GM19099 (cell line): ENCODE measurements around the gene PRKCD.

Source experiments
- POLR2A ChIP-seq: IDR thresholded peaks from 3 replicates; pipeline ENCODE4 v1.6.1; 2011; ENCODE audit warnings: low read depth; ENCODE audit not compliant: insufficient read length; ENCODE audit errors: extremely low read depth

Gene PRKCD

DNA sequence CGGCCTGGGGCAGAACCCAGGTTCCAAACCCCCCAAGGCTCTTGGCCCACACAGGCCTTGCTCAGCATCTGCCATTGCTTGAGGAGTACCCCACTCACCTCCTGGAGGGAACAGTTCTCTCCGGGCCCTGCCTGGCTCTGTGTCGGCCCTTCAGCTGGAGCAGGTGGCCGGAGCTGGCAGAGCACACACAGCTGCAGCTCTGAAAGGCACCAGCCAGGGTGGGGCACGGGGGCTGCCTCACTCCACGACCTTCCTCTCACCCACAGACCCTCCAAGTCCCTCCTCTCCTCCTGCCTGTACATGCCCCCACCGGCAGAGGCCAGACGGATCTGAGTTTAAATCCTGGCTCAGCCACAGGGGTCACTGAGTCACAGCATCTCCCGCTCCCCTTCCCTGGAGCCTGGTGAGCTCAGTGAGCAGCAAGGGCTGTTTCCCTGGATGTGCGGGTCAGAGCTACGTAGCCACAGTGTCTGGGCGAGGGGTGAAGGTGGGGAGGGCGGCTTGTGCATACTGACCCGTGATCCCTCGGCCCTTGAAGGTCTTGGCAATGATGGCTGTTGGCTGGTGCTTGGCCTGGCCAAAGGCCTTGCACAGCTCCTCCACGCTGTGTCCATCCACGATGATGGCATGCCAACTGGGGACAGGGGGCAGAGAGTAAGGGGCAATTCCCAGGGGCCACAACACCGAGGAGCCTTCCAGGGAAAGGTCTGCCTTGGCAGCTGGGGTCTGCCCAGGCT, 71.8 kb downstream of the PRKCD start:
- TF ChIP-seq POLR2A, result no peak

DNA sequence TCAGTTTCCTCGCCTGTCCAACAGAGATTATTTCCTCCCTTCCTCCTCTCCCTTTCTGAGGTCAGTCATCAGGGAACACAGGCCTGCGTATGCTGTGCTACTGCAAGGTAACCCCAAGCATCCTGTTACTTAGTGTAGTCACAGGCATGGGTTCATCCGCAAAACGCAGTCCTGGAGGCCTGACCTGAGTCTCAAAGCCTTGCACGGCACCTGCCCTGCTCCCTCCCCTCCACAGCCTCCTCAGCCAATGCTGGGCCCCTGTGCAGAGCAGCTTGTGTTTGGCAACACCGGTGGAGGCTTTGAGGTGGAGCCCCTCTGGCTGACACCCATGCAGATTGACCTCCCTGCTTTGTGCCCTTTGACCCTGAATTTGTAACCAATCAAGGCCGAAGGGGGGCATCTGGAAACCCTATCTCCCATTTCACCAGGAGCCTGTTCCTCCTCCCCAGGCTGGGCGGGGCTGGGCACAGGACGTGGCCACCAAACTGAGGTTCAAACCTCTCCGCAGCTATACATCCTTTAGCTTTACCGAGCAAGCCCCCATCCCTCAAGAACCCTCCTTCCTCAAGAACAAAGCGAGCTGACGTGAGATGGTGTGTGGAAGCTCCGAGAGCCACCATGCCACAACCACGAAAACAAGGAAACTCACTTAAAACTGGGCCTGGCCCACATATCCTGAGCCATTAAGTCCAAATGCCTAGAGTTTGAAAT, 73.3 kb downstream of the PRKCD start:
- peak; percentile 3 for TF ChIP-seq POLR2A

DNA sequence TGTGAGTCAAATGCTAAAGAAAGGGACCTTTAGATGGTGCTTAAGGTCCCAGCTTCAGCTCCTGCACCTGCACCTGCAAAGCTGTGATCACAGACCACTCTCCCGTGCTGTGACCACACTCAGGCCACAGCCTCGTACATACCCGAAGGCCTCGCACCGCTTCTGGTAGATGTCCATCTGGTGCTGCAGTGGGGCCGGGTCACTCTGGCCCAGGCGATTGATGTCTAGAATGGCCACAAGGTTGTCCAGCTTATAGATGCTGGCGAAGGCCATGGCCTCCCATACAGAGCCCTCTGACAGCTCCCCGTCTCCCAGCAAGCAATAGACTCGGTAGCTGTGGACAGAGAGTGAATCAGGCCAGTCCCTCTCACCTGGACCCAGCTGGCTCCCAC, 73.8 kb downstream of the PRKCD start:
- no peak for TF ChIP-seq POLR2A

DNA sequence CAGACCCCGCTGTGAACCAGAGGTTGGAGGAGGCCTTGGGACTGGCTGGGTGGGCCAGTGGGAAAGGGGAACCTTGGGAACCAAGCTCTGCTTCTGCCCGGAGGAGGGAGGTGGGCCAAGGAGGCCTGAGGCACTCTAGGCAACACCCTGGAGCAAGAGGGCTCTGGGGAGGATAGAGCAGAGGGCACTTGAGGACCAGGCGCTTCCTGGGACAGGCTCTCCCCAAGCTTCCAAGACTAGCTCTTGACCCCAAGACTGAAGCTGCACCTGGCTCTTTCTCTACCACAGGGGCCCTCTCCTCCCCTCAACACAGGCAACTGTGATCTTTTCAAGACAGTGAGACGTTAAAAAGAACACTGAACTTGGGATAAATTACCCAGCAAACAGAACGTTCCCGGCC, 74.5 kb downstream of the PRKCD start:
- no peak for TF ChIP-seq POLR2A

DNA sequence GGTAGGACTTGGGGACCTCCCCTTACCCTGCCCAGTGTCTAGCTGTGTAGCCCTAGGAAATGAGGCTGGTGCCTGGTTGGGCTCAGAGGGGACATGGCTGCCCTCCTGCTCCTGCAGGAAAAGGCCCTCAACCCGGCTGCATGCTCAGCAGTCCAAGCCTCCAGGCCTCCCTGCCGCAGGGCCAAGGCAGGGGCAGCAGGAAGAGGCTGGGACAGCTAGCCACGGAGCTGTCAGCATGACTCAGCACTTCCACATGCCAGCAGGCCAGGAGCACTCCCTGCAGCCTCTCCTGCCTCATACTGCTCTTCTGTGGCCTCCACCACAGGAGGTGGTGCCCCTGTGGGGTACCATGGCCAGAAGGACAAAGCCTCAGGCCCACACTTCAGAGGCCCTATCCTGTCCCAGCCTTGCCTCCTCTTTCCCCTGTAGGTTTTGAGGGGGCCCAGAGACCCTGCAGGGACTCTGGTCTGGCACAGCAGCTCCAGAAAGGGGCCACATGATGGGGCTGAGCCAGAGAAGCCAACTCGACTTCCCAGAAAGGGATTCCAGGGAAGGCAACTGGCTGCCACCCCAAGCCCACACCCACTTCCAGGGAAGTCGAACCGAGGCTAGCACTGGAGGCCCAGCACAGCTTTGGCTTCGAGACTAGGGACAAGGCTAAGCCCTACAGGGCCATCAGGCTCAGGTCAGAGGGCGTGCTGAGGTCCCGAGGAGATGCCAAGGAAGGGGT, 75.3 kb downstream of the PRKCD start:
- TF ChIP-seq POLR2A, result no peak

DNA sequence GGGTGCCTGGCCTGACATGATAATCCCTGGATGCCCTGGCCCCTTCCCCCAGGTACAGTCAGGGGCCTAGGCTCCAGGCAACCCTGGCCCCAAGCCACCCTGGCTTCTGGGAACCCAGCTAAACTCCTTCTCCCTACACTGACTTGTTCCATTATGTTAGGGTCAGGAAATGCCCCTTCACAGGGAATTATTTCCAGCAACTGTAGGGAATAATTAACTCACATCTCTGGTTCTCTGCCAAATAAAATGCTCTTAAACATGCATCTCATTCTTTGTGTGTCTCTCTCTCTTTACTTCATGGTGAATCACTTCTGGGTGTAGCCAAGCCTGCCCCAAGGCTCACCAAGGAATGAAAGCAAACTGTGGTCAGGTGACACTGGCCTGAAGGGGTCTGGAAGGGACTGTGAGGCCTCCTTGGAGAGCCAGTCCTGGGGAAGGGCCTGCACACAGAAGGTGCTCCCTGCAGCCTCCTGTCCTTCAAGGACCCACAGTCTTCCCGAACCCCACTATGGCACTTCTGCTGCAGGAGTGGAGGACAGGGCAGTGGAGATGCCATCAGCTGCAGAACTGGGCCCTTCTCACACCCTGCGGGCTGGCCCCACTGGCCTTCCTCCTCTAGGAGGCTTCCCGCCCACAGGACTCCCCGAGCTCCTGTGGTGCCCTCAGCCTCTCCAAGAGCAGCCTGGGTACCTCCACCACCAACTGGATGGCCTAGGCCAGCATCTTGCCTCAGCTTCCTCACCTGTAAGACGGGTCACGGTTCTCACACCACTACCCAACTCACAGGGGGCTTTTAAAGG, 77.2 kb downstream of the PRKCD start:
- TF ChIP-seq POLR2A, result no peak

DNA sequence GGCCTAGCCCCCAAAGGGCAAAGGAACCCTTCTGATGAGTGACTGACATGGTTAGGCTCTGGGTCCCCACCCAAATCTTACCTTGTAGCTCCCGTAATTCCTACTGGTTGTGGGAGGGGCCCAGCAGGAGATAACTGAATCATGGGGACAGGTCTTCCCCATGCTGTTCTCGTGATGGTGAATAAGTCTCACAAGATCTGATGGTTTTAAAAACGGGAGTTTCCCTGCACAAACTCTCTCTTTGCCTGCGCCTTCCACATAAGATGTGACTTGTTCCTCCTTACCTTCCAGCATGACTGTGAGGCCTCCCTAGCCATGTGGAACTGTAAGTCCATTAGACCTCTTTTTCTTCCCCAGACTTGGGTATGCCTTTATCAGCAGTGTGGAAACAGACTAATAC, 77.9 kb downstream of the PRKCD start:
- TF ChIP-seq POLR2A, result no peak

DNA sequence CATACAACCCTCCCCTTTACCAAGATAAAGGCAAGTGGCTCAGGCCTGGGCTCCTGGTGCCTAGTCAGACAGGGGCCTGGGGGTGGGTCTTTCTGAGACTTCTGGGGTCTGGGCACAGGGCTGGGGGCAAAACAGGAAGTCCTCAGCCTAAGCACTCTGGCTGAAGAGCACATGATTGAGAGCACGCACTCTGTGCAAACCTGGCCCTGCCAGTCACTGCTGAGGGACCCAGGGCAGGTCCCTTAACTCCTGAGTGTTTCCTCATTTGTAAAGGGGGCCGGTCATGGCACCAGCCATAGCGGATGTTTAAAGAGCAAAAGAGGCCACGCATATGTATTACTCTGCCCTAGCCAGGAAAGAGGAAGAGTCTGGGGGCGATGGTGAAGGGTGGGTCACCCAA, 78.8 kb downstream of the PRKCD start:
- TF ChIP-seq POLR2A, result no peak

DNA sequence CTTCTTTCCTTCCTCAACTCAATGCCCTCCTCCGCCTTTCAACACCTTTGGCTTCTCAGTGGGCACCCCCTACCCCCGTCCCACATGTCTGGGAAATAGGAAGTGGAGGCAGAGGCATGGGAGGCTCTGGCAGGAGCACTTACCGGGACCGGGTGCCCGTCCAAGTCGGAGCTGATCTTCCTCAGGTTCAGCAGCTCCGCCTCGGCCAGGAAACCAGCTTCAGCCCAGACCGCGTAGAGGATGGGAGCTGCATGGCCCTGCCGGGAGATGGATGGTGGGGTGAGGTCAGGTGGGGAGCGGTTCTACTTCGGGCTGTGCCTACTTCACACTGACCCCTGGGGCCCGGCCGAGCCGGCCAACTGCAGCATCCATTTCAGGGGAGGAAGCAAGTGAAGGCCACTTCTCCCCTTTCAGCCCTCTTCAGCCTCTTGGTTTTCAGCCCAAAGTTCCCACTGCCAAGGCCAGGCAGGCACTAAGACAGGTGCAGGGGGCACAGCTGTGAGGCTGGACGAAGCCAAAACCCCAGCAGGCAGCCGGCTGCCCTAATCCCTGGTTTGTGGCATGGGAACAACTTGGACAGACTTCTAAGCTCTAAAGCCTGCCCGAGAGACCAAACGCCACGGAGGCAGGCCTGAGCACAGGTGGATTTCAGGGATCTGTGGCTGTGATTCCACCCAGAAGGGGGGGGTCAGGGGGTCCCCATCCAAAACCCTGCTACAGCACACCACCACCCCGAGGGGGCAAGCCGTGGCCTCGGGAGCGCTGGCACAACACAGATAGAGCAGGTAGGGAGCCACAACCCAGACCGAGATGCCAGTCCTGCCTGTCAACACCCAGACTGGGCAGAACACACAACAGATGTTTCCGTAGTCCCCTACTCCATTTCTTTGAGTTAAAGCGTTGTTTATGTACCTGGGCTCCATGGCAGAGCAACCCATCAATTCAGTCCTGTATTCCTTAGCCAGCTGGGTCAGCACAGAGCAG, 80.3 kb downstream of the PRKCD start:
- TF ChIP-seq POLR2A, result no peak

DNA sequence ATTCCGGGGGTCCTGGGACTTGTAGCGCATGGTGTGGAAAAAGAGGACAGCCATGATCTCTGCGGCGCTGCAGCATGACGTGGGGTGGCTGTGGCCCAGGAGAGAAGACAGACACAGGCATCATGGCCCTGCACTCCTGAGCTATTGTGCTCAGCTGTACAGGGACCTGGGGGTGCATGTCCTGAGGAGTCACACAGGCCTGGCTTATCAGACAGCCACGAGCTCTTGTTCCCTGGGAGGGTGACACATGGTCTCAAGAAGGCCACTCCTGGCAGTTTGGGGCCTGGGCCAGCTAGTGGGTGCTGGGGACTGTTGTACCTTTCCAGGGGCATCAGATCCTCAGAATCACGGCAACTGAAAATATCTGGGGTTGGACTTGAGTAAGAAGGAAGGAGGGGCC, 81.1 kb downstream of the PRKCD start:
- no peak for TF ChIP-seq POLR2A
